NCI-H774 (cell line): ENCODE results near the gene OTOS.

Experiments used
- DNase-seq: peaks from one replicate; lab custom pipeline; 2025; lab: John Stamatoyannopoulos, UW

Gene OTOS

DNA sequence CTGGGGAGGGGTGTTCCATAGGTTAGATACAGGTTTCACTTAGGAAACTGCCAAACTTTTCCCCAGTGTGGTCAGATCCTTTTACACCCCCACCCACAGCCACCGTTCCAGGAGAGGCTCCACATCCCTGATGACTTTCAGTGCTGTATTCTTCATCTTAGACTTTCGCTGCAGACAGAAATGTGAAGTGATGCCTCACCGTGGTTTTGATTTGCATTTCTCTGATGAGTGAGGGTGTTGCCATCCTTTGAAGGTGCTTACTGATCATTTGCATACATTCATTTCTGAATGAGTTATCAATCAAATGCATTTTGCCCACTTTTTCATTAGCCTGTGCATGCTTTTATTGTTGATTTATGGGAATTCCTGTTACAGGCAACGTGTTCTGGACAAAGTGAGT, 19.3 kb downstream of the OTOS start:
- DNase-seq: no peak

DNA sequence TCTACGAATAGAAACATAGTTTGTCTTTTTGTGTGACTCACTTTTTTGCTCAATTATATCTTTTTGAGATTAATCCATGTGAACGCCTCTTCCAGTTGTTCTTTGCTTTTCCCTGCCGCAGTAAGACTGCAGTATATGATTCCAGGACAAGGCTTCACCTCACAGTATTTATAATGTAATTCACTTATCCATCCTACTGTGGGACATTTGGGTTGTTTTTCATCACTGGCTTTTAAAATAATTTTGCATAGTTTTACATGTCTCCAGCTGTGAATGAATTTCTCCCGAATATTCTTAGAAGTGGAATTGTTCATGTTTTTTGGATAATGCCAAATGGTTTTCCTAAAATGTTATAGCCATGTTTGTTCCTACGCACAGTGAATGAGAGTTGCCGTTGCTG, 26.2 kb downstream of the OTOS start:
- no peak for DNase-seq

DNA sequence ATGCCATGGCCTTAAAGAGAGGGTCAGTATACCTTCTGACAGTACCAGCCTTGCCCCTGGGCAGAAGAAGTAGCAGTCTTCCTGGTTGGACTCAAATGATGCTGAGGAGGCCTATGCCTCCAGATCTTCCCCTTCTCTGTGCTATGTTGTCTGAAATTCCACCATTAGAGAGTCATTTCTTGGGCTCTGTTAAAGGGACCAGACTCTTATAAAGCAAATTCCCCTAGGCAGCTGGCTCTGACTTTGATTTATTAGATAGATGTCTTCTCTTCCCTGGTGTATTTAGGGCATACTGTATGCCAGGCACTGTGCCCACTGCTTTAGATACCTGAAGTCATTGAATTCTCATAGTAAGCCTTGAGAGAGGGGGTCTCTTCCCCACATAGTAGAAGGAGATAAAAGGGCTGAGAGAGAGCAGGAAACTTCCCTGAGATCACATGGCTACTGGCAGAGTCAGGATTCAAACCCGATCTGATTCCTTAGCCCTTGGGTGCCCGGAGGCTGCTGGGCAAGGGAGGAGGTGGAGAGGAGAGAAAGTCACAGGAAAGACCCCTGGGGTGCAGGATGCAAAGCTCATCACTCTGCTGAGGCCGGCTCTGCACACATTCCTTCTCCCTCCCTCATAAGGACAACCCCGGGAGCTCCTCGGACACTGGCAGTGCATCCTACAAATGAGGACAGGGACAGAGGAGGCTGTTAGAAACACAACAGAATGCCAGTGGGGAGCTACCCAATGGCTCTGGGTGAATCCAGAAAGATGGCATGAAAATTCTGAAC, 27.4 kb downstream of the OTOS start:
- DNase-seq: no peak

DNA sequence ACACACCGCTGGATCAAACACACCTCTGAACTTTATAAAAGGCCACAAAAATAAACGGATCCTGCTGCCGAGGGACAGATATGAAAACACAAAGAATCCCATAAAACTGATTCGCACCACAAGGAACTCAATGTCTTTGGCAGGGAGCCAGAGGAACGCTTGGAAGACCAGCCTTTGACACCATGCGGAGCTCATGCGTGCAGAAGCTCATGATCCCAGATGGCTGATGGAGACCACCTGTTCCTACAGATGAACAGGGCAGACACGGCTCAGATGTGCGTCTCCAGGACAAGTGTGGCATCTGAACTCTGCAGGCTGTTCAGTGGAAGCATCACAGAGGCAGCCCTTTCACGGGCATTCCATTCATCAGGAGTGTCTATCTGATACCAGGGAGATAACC, 29.2 kb downstream of the OTOS start:
- DNase-seq: no peak

- DNase-seq: no peak
Measured at GRCh38 chr2:240109386-240109785, 31.1 kb downstream of the OTOS start.

GRCh38 chr2:240107477-240107796, 33.0 kb downstream of the OTOS start:
- no peak for DNase-seq

GRCh38 chr2:240106765-240107476, 33.5 kb downstream of the OTOS start:
- DNase-seq: no peak

DNA sequence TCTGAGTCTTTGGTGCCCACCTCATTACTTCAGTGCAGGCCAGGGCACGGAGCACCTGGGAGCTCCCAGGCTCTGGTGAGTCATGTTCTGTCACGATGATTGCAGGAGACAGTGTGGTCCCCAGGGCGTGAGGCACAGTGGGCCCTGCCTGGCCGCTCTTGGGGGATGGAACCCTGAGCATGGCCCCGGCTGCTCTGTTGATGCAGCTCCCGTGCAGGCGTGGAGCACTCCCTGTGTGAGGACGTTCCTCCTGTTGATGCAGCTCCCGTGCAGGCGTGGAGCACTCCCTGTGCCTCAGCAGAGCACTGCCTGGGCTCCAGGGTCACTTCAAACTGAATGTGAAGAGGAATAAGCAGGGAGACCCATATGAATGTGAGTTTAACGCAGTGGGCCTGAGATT, 34.5 kb downstream of the OTOS start:
- no peak for DNase-seq

DNA sequence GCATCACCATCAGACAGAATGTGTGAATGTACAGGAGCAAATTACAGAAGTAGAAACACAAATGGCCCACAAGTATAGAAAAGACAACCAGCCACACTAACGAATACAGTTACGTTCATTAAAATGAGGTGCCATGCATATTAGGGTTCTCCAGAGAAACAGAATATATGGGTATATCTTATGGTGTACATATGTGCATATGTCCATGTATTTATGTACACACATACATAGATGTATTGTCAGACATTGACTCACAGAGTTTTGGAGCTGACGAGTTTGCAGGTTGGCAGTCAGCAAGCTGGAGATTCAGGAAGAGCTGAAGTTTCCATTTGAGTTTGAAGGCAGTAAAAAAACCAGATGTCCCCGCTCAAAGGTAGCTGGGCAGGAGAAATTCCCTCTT, 37.3 kb downstream of the OTOS start:
- no peak for DNase-seq

DNA sequence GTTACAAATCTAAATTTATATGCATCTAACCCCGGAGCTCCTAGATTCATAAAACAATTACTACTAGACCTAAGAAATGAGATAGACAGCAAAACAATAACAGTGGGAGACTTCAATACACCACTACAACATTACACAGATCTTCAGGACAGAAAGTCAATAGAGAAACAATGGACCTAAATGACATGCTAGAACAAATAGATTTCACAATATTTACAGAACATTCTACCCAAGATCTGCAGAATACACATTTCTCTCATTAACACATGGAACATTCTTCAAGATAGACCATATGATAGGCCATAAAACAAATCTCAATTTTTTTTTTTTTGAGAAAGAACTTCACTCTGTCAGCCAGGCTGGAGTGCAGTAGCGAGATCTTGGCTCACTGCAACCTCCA, 42.1 kb downstream of the OTOS start:
- DNase-seq: no peak

DNA sequence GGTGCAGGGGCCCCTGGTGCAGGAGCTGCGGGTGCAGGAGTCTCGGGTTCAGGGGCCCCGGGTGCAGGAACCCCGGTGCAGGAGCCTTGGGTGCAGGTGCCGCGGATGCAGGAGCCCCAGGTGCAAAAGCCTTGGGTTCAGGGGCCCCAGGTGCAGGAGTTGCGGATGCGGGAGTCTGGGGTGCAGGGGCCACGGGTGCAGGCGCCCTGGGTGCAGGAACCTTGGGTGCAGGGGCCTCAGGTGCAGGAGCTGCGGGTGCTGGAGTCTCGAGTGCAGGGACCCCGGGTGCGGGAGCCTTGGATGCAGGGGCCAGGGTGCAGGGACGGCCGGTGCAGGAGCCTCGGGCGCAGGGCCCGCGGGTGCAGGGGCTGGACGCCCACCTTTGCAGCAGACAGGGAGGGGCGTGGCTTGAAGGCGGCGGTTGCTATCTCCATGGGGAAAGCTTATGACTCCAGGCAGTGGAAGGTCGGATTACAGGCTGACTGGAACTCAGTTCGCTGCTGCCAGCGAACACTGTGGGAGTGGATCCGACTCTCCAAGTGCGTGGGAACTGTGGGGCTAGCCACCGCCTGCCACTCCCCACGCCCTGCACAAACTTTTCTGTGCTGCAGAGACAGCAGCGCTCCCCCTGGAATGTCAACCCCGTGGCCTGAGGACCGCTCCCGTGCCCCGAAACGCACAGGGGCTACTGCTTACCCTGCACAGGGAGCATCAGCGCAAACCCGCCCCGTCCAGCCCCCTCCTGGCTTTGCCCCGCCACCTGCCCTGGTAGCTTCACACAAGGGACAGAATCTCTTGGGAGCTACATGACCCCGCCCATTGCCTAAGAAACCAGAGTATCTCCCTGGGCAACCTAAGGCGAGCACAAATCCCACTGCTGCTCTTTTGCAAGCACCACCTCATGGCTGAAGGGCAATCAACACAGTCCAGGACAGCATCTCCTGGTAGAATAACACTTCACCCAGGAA, 44.6 kb downstream of the OTOS start:
- DNase-seq: no peak

GRCh38 chr2:240089306-240089705, 51.2 kb downstream of the OTOS start:
- DNase-seq: no peak
